HEK293 (cell line): ENCODE measurements around the gene ANXA2.

Experiments used
- CTCF ChIA-PET: fragments of 350-600 bp; formaldehyde crosslinking; extraction: SDS; loops from one replicate; lab custom pipeline; 2021; ENCODE audit warnings: antibody characterized with exemption; lab: Yijun Ruan, JAX
- POLR2A ChIA-PET: fragments of 300-600 bp; formaldehyde crosslinking; extraction: SDS; loops from one replicate; lab custom pipeline; 2020; ENCODE audit warnings: antibody characterized with exemption, inconsistent platforms; lab: Yijun Ruan, JAX
- H3K27ac ChIP-seq: fragments of 200-500 bp; sonication (Bioruptor generic); 2 replicates; pipeline ENCODE4 v1.5.1; 2014; ENCODE audit warnings: low read depth, low read length, control low read depth, inconsistent platforms; ENCODE audit errors: extremely low read depth
- H3K36me3 ChIP-seq, 2 experiments: fragments of 200-500 bp in 1 of 2; sonication (Bioruptor generic) in 1 of 2; 1 replicate in 1 of 2; 2 replicates in 1 of 2; pipeline ENCODE4 v1.5.1; 2014 to 2017; ENCODE audit warnings: inconsistent platforms in 2 of 2, low read length in 2 of 2; ENCODE audit not compliant: control insufficient read depth in 2 of 2, insufficient read depth in 1 of 2
- H3K4me1 ChIP-seq: fragments of 200-500 bp; sonication (Bioruptor generic); 2 replicates; pipeline ENCODE4 v1.5.1; 2014; ENCODE audit warnings: mild to moderate bottlenecking, low read length, inconsistent platforms; ENCODE audit not compliant: control insufficient read depth, insufficient read depth
- H3K4me3 ChIP-seq: 2 replicates; pipeline ENCODE4 v1.5.1; 2011; ENCODE audit warnings: low read depth, mild to moderate bottlenecking, control low read depth, low read length, moderate library complexity
- H3K9me3 ChIP-seq: fragments of 200-500 bp; sonication (Bioruptor generic); 2 replicates; pipeline ENCODE4 v1.5.1; 2014; ENCODE audit warnings: low read depth, low read length, inconsistent platforms; ENCODE audit not compliant: control insufficient read depth, insufficient read depth
- FEZF1 ChIP-seq: fragments of 450-650 bp; formaldehyde crosslinking; IDR thresholded peaks from 2 replicates; pipeline ENCODE4 v1.5.1; 2016; ENCODE audit warnings: missing biosample characterization, missing genetic modification characterization
- GLIS1 ChIP-seq: fragments of 450-650 bp; formaldehyde crosslinking; IDR thresholded peaks from 2 replicates; pipeline ENCODE4 v1.5.1; 2016; ENCODE audit warnings: missing biosample characterization, missing genetic modification characterization
- GLIS2 ChIP-seq: fragments of 450-650 bp; formaldehyde crosslinking; IDR thresholded peaks from 2 replicates; pipeline ENCODE4 v1.5.1; 2016; ENCODE audit warnings: missing biosample characterization, missing genetic modification characterization
- KLF1 ChIP-seq: fragments of 450-650 bp; formaldehyde crosslinking; IDR thresholded peaks from 2 replicates; pipeline ENCODE4 v1.5.1; 2016; ENCODE audit warnings: missing biosample characterization, missing genetic modification characterization
- MYNN ChIP-seq: fragments of 450-650 bp; formaldehyde crosslinking; IDR thresholded peaks from 2 replicates; pipeline ENCODE4 v1.5.1; 2016; ENCODE audit warnings: missing biosample characterization, missing genetic modification characterization, borderline replicate concordance
- MZF1 ChIP-seq: fragments of 450-650 bp; formaldehyde crosslinking; IDR thresholded peaks from 2 replicates; pipeline ENCODE4 v1.5.1; 2017; ENCODE audit warnings: missing biosample characterization, missing genetic modification characterization, borderline replicate concordance
- SP7 ChIP-seq: fragments of 450-650 bp; formaldehyde crosslinking; IDR thresholded peaks from 2 replicates; pipeline ENCODE4 v1.5.1; 2016; ENCODE audit warnings: missing biosample characterization, missing genetic modification characterization
- ZBTB20 ChIP-seq: fragments of 450-650 bp; formaldehyde crosslinking; IDR thresholded peaks from 2 replicates; pipeline ENCODE4 v1.5.1; 2016; ENCODE audit warnings: missing biosample characterization, missing genetic modification characterization
- ZEB2 ChIP-seq: fragments of 450-650 bp; formaldehyde crosslinking; IDR thresholded peaks from 2 replicates; pipeline ENCODE4 v1.5.1; 2016; ENCODE audit warnings: missing biosample characterization, missing genetic modification characterization
- ZIC2 ChIP-seq: fragments of 450-650 bp; formaldehyde crosslinking; IDR thresholded peaks from 2 replicates; pipeline ENCODE4 v1.5.1; 2016; ENCODE audit warnings: missing biosample characterization, missing genetic modification characterization
- ZNF19 ChIP-seq: fragments of 450-650 bp; formaldehyde crosslinking; IDR thresholded peaks from 2 replicates; pipeline ENCODE4; 2016; ENCODE audit warnings: missing biosample characterization, missing genetic modification characterization, low read depth
- ZNF202 ChIP-seq: fragments of 450-650 bp; formaldehyde crosslinking; IDR thresholded peaks from 2 replicates; pipeline ENCODE4 v1.5.1; 2016; ENCODE audit warnings: missing biosample characterization, missing genetic modification characterization, borderline replicate concordance
- ZNF292 ChIP-seq: fragments of 450-650 bp; formaldehyde crosslinking; IDR thresholded peaks from 2 replicates; pipeline ENCODE4 v1.5.1; 2016; ENCODE audit warnings: low read depth, missing biosample characterization, missing genetic modification characterization, borderline replicate concordance
- ZNF350 ChIP-seq: fragments of 450-650 bp; formaldehyde crosslinking; IDR thresholded peaks from 2 replicates; pipeline ENCODE4 v1.5.0; 2017; ENCODE audit warnings: missing biosample characterization, mild to moderate bottlenecking, missing genetic modification characterization
- ZNF404 ChIP-seq: fragments of 450-650 bp; formaldehyde crosslinking; IDR thresholded peaks from 2 replicates; pipeline ENCODE4 v1.5.1; 2017; ENCODE audit warnings: missing biosample characterization, missing genetic modification characterization
- ZNF416 ChIP-seq: fragments of 450-650 bp; formaldehyde crosslinking; IDR thresholded peaks from 2 replicates; pipeline ENCODE4 v1.5.1; 2016; ENCODE audit warnings: missing biosample characterization, missing genetic modification characterization
- ZNF561 ChIP-seq: fragments of 450-650 bp; IDR thresholded peaks from 2 replicates; pipeline ENCODE4 v1.5.1; 2018; ENCODE audit warnings: missing biosample characterization, missing genetic modification characterization, borderline replicate concordance
- ZNF626 ChIP-seq: fragments of 450-650 bp; sonication (Bioruptor Pico); formaldehyde crosslinking; IDR thresholded peaks from 2 replicates; pipeline ENCODE4 v1.5.1; 2018; ENCODE audit warnings: missing biosample characterization, missing genetic modification characterization, inconsistent platforms
- TF ChIP-seq, protein P1 (sequence below): fragments of 450-650 bp; formaldehyde crosslinking; IDR thresholded peaks from 2 replicates; pipeline ENCODE4 v1.5.1; 2017; ENCODE audit warnings: missing biosample characterization, missing genetic modification characterization
- TF ChIP-seq, protein P2 (sequence below): fragments of 450-650 bp; formaldehyde crosslinking; IDR thresholded peaks from 2 replicates; pipeline ENCODE4 v1.5.1; 2016; ENCODE audit warnings: missing biosample characterization, missing genetic modification characterization
- TF ChIP-seq, protein P3 (sequence below): fragments of 450-650 bp; formaldehyde crosslinking; IDR thresholded peaks from 2 replicates; pipeline ENCODE4 v1.5.1; 2016; ENCODE audit warnings: missing biosample characterization, missing genetic modification characterization
- TF ChIP-seq, protein P4 (sequence below): fragments of 450-650 bp; formaldehyde crosslinking; IDR thresholded peaks from 2 replicates; pipeline ENCODE4 v1.5.1; 2016; ENCODE audit warnings: missing biosample characterization, missing genetic modification characterization
- TF ChIP-seq, protein P5 (sequence below): fragments of 450-650 bp; formaldehyde crosslinking; IDR thresholded peaks from 2 replicates; pipeline ENCODE4 v1.5.1; 2016; ENCODE audit warnings: missing biosample characterization, missing genetic modification characterization, borderline replicate concordance

Gene ANXA2

DNA sequence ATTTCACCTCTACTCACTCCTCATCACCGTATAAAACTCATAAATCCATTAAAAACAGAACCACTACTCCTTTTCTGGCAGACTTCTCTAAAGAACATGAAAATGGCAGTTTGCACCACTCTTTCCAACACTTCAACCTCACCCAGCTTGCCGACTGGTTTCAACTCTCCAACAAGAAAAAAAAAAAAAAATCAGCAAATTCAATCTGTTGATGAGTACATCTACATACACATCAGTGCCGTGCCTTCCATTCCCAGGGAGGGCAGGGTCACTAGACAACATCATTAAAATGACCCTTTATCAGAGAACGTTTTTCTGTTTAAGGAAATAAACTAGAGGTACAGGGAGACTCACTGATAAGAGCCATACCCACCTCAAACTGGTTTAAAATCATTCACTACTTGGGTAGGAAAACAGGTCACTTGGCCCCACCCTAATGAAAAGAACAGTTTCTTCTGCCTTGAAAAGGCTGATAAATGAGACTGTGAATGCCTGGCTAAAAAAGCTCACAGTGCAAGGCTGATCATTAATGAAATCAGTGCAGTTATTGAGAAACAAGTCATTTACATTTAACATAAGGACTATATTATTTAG is 6.0 kb downstream of the ANXA2 start:
- Histone ChIP-seq H3K4me1 (peaks cover 48% of the 10 kb centered on the region), H3K27ac (peak overlapping the region; percentile 8; the same call in 1 of the 2 replicates), H3K36me3 (peaks cover 0 to 40% of the 10 kb centered on the region in 2 experiments; a peak in 2 of 3 replicates), H3K9me3 (no peaks in the 10 kb centered on the region), H3K4me3 (no peak overlapping the region)
- ChIA-PET POLR2A (interaction anchor here (1.0 kb wide), 1 partner anchor 17 kb away, joined by 4 read pairs; no protein-coding TSS in a partner anchor), CTCF (no interaction called here)
- TF ChIP-seq ZNF202 (tag by site-specific recombination): no peak
- TF ChIP-seq FEZF1 (tag by site-specific recombination): peak; percentile 67
- TF ChIP-seq, all 188 proteins: peak for 1

DNA sequence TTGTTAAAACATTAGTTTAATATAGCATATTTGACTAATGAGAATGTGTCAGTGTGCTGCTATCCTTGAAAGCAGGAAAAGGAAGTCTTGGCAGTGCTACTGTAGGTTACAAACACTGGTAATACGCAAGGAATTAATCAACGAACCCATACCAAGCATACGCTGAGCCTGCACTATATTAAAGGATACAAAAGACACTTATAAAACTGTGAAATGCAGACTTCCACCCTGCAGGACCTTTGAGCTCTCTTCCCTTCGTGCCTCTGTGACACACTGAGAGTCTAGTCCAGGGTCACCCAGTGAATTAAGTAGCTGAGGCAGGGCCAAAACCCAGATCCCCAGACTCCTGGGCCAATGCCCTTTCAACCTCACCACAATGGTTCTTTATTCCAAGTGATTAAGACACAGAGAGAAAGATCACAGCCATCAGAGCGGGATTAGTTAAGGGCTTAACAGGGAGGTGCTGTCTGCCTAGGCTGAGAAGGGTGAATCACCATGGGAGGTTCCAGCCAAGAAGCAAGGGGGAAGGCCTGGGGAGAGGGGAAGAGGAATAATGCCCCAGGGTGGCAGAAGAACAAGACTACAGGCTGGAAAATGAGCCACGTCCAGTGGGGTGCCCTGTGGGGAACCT is 6.8 kb downstream of the ANXA2 start:
- CTCF ChIA-PET: no interaction called here
- POLR2A ChIA-PET: interaction anchor here (1.0 kb wide), 1 partner anchor 16 kb away, joined by 4 read pairs; no protein-coding TSS in a partner anchor
- Histone ChIP-seq H3K27ac (peak overlapping the region; percentile 27; the same call in 1 of the 2 replicates), H3K4me3 (no peak overlapping the region), H3K9me3 (no peaks in the 10 kb centered on the region), H3K36me3 (peaks cover 0 to 35% of the 10 kb centered on the region in 2 experiments; a peak in 2 of 3 replicates), H3K4me1 (peaks cover 48% of the 10 kb centered on the region)
- TF ChIP-seq, protein P1, sequence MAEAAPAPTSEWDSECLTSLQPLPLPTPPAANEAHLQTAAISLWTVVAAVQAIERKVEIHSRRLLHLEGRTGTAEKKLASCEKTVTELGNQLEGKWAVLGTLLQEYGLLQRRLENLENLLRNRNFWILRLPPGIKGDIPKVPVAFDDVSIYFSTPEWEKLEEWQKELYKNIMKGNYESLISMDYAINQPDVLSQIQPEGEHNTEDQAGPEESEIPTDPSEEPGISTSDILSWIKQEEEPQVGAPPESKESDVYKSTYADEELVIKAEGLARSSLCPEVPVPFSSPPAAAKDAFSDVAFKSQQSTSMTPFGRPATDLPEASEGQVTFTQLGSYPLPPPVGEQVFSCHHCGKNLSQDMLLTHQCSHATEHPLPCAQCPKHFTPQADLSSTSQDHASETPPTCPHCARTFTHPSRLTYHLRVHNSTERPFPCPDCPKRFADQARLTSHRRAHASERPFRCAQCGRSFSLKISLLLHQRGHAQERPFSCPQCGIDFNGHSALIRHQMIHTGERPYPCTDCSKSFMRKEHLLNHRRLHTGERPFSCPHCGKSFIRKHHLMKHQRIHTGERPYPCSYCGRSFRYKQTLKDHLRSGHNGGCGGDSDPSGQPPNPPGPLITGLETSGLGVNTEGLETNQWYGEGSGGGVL (tag by site-specific recombination): no peak
- TF ChIP-seq ZNF416 (tag by site-specific recombination) (no peak), ZEB2 (0 out of 2 replicates have a peak, but pooled peaks have one; percentile 15), ZBTB20 (tag by site-specific recombination) (peak; percentile 28; the same call in 1 of the 2 replicates), GLIS2 (tag by site-specific recombination) (no peak), MZF1 (tag by site-specific recombination) (no peak), KLF1 (tag by site-specific recombination) (peak; percentile 37; the same call in 1 of the 2 replicates), SP7 (tag by site-specific recombination) (peak; percentile 65), ZNF350 (no peak), ZNF626 (tag by site-specific recombination) (no peak), ZNF19 (no peak), GLIS1 (peak; percentile 57; the same call in 1 of the 2 replicates), ZNF292 (tag by site-specific recombination) (no peak), MYNN (no peak), ZIC2 (tag by site-specific recombination) (peak; percentile 94), ZNF404 (tag by site-specific recombination) (no peak), ZNF561 (tag by site-specific recombination) (no peak)
- TF ChIP-seq, protein P2, sequence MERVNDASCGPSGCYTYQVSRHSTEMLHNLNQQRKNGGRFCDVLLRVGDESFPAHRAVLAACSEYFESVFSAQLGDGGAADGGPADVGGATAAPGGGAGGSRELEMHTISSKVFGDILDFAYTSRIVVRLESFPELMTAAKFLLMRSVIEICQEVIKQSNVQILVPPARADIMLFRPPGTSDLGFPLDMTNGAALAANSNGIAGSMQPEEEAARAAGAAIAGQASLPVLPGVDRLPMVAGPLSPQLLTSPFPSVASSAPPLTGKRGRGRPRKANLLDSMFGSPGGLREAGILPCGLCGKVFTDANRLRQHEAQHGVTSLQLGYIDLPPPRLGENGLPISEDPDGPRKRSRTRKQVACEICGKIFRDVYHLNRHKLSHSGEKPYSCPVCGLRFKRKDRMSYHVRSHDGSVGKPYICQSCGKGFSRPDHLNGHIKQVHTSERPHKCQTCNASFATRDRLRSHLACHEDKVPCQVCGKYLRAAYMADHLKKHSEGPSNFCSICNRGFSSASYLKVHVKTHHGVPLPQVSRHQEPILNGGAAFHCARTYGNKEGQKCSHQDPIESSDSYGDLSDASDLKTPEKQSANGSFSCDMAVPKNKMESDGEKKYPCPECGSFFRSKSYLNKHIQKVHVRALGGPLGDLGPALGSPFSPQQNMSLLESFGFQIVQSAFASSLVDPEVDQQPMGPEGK: 0 out of 2 replicates have a peak, but pooled peaks have one; percentile 14
- TF ChIP-seq, protein P3, sequence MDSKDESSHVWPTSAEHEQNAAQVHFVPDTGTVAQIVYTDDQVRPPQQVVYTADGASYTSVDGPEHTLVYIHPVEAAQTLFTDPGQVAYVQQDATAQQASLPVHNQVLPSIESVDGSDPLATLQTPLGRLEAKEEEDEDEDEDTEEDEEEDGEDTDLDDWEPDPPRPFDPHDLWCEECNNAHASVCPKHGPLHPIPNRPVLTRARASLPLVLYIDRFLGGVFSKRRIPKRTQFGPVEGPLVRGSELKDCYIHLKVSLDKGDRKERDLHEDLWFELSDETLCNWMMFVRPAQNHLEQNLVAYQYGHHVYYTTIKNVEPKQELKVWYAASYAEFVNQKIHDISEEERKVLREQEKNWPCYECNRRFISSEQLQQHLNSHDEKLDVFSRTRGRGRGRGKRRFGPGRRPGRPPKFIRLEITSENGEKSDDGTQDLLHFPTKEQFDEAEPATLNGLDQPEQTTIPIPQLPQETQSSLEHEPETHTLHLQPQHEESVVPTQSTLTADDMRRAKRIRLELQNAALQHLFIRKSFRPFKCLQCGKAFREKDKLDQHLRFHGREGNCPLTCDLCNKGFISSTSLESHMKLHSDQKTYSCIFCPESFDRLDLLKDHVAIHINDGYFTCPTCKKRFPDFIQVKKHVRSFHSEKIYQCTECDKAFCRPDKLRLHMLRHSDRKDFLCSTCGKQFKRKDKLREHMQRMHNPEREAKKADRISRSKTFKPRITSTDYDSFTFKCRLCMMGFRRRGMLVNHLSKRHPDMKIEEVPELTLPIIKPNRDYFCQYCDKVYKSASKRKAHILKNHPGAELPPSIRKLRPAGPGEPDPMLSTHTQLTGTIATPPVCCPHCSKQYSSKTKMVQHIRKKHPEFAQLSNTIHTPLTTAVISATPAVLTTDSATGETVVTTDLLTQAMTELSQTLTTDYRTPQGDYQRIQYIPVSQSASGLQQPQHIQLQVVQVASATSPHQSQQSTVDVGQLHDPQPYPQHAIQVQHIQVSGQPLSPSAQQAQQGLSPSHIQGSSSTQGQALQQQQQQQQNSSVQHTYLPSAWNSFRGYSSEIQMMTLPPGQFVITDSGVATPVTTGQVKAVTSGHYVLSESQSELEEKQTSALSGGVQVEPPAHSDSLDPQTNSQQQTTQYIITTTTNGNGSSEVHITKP (tag by site-specific recombination): peak; percentile 81
- TF ChIP-seq, protein P4, sequence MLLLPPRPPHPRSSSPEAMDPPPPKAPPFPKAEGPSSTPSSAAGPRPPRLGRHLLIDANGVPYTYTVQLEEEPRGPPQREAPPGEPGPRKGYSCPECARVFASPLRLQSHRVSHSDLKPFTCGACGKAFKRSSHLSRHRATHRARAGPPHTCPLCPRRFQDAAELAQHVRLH (tag by site-specific recombination): no peak
- TF ChIP-seq, protein P5, sequence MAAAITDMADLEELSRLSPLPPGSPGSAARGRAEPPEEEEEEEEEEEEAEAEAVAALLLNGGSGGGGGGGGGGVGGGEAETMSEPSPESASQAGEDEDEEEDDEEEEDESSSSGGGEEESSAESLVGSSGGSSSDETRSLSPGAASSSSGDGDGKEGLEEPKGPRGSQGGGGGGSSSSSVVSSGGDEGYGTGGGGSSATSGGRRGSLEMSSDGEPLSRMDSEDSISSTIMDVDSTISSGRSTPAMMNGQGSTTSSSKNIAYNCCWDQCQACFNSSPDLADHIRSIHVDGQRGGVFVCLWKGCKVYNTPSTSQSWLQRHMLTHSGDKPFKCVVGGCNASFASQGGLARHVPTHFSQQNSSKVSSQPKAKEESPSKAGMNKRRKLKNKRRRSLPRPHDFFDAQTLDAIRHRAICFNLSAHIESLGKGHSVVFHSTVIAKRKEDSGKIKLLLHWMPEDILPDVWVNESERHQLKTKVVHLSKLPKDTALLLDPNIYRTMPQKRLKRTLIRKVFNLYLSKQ: no peak
